ENCODE measurements around the gene ZPLD1. TPM values are rescaled to one million over a fixed set of nuclear protein-coding genes. Genes with fewer than 3 reads are reported as not detected.

The ZPLD1 gene
- polyA plus RNA-seq (ENCODE audit: insufficient read length in 4 of 4) = under 1 TPM; 0.45 to 0.85 (median 0.55) TPM

- no peak for DNase-seq (ENCODE audit: low read depth in 4 of 4, low spot score in 3 of 4)
Observed at GRCh38 chr3:102434715-102435114, at the start of gene ZPLD1. Gene ZPLD1 (plus strand): TSS chr3:102435015. CDS start chr3:102438488, 3,473 bp downstream.

- no peak for DNase-seq (ENCODE audit: low read depth in 4 of 4, low spot score in 3 of 4)
Observed at GRCh38 chr3:102390171-102390864, 44.5 kb upstream of the ZPLD1 start.

- DNase-seq (ENCODE audit: low read depth in 4 of 4, low spot score in 3 of 4) = no peak
Observed at GRCh38 chr3:102390916-102391315, 43.9 kb upstream of the ZPLD1 start.

- DNase-seq (ENCODE audit: low read depth in 4 of 4, low spot score in 3 of 4) = no peak
Observed at GRCh38 chr3:102391491-102391890, 43.3 kb upstream of the ZPLD1 start.

- DNase-seq (ENCODE audit: low read depth in 4 of 4, low spot score in 3 of 4) = no peak
Observed at GRCh38 chr3:102394517-102394916, 40.3 kb upstream of the ZPLD1 start.

- no peak for DNase-seq (ENCODE audit: low read depth in 4 of 4, low spot score in 3 of 4)
Observed at GRCh38 chr3:102398176-102398575, 36.6 kb upstream of the ZPLD1 start.

GRCh38 chr3:102398666-102399065 is 36.1 kb upstream of the ZPLD1 start:
- no peak for DNase-seq (ENCODE audit: low read depth in 4 of 4, low spot score in 3 of 4)

- no peak for DNase-seq (ENCODE audit: low read depth in 4 of 4, low spot score in 3 of 4)
Observed at GRCh38 chr3:102400142-102400541, 34.7 kb upstream of the ZPLD1 start.

- DNase-seq (ENCODE audit: low read depth in 4 of 4, low spot score in 3 of 4) = no peak
Observed at GRCh38 chr3:102400766-102401165, 34.0 kb upstream of the ZPLD1 start.

- no peak for DNase-seq (ENCODE audit: low read depth in 4 of 4, low spot score in 3 of 4)
Observed at GRCh38 chr3:102410616-102411015, 24.2 kb upstream of the ZPLD1 start.

GRCh38 chr3:102415553-102415952 is 19.3 kb upstream of the ZPLD1 start:
- DNase-seq (ENCODE audit: low read depth in 4 of 4, low spot score in 3 of 4) = no peak

GRCh38 chr3:102419786-102420185 is 15.0 kb upstream of the ZPLD1 start:
- DNase-seq (ENCODE audit: low read depth in 4 of 4, low spot score in 3 of 4) = no peak

- no peak for DNase-seq (ENCODE audit: low read depth in 4 of 4, low spot score in 3 of 4)
Observed at GRCh38 chr3:102441832-102442231, 7.0 kb downstream of the ZPLD1 start.

GRCh38 chr3:102443021-102443420 is 8.2 kb downstream of the ZPLD1 start:
- no peak for DNase-seq (ENCODE audit: low read depth in 4 of 4, low spot score in 3 of 4)

GRCh38 chr3:102444101-102444500 is 9.3 kb downstream of the ZPLD1 start:
- no peak for DNase-seq (ENCODE audit: low read depth in 4 of 4, low spot score in 3 of 4)

- no peak for DNase-seq (ENCODE audit: low read depth in 4 of 4, low spot score in 3 of 4)
Observed at GRCh38 chr3:102447272-102447671, 12.5 kb downstream of the ZPLD1 start.

GRCh38 chr3:102449341-102449740 is 14.5 kb downstream of the ZPLD1 start:
- no peak for DNase-seq (ENCODE audit: low read depth in 4 of 4, low spot score in 3 of 4)

- DNase-seq (ENCODE audit: low read depth in 4 of 4, low spot score in 3 of 4) = no peak
Observed at GRCh38 chr3:102449930-102450329, 15.1 kb downstream of the ZPLD1 start.

- DNase-seq (ENCODE audit: low read depth in 4 of 4, low spot score in 3 of 4) = no peak
Observed at GRCh38 chr3:102450976-102451375, 16.2 kb downstream of the ZPLD1 start.

GRCh38 chr3:102451543-102451942 is 16.7 kb downstream of the ZPLD1 start:
- DNase-seq (ENCODE audit: low read depth in 4 of 4, low spot score in 3 of 4) = no peak

- no peak for DNase-seq (ENCODE audit: low read depth in 4 of 4, low spot score in 3 of 4)
Observed at GRCh38 chr3:102454181-102454580, 19.4 kb downstream of the ZPLD1 start.

- DNase-seq (ENCODE audit: low read depth in 4 of 4, low spot score in 3 of 4) = no peak
Observed at GRCh38 chr3:102457644-102458043, 22.8 kb downstream of the ZPLD1 start.

GRCh38 chr3:102460579-102460978 is 25.8 kb downstream of the ZPLD1 start:
- DNase-seq (ENCODE audit: low read depth in 4 of 4, low spot score in 3 of 4) = no peak

Measured in right renal pelvis (tissue), 4 donors.